ENCODE data around the gene MTG2. TPM values are rescaled to one million over a fixed set of nuclear protein-coding genes. Genes with fewer than 3 reads are reported as not detected.
A peak's percentile ranks its signal among the peaks of the same experiment; 100 is the strongest.

MTG2 gene
- total RNA-seq, 1 donor from 2014 or later, result 24.0 TPM

- Histone ChIP-seq H3K27me3 (ENCODE audit: control insufficient read depth, insufficient read depth, low read length) (no peaks in the 10 kb centered on the region), H3K36me3 (ENCODE audit: control insufficient read depth, insufficient read depth, low read length) (peaks cover 11% of the 10 kb centered on the region), H3K4me3 (ENCODE audit: low read depth, low read length) (no peak overlapping the region)
- TF ChIP-seq CTCF (IDR thresholded peaks at IDR 0.05; ENCODE audit: insufficient read depth, low read length, severe bottlenecking), result no peak
- no peak for FAIRE-seq
- DNase-seq (ENCODE audit: low read depth), result no peak
These were observed 4.3 kb upstream of the MTG2 start for GRCh38 chr20:62178316-62179161.

- no peaks in the 10 kb centered on the region for H3K27me3 ChIP-seq (ENCODE audit: control insufficient read depth, insufficient read depth, low read length)
- TF ChIP-seq CTCF (IDR thresholded peaks at IDR 0.05; ENCODE audit: insufficient read depth, low read length, severe bottlenecking), result no peak
- FAIRE-seq, result no peak
- no peak overlapping the region for H3K4me3 ChIP-seq (ENCODE audit: low read depth, low read length)
- peaks cover 11% of the 10 kb centered on the region for H3K36me3 ChIP-seq (ENCODE audit: control insufficient read depth, insufficient read depth, low read length)
- no peak for DNase-seq (ENCODE audit: low read depth)
These were observed 3.7 kb upstream of the MTG2 start for GRCh38 chr20:62179162-62179504.

- FAIRE-seq, result no peak
- Histone ChIP-seq H3K4me3 (ENCODE audit: low read depth, low read length) (no peak overlapping the region), H3K36me3 (ENCODE audit: control insufficient read depth, insufficient read depth, low read length) (peaks cover 2% of the 10 kb centered on the region)
These were observed 1.0 kb upstream of the MTG2 start for GRCh38 chr20:62181808-62182207.

GRCh38 chr20:62183426-62184142 is 756 bp downstream of the MTG2 start:
- Histone ChIP-seq H3K36me3 (ENCODE audit: control insufficient read depth, insufficient read depth, low read length) (no peaks in the 10 kb centered on the region), H3K27me3 (ENCODE audit: control insufficient read depth, insufficient read depth, low read length) (no peaks in the 10 kb centered on the region), H3K4me3 (ENCODE audit: low read depth, low read length) (peak overlapping the region; percentile 74)
- FAIRE-seq (no peak), DNase-seq (ENCODE audit: low read depth) (no peak)
- no peak for TF ChIP-seq CTCF (IDR thresholded peaks at IDR 0.05; ENCODE audit: insufficient read depth, low read length, severe bottlenecking)

More at GRCh38 chr20:62181808-62182207, 1.0 kb upstream of the MTG2 start:
- DNase-seq (ENCODE audit: low read depth), result no peak
- no peak for TF ChIP-seq CTCF (IDR thresholded peaks at IDR 0.05; ENCODE audit: insufficient read depth, low read length, severe bottlenecking)
- no peaks in the 10 kb centered on the region for H3K27me3 ChIP-seq (ENCODE audit: control insufficient read depth, insufficient read depth, low read length)

- H3K36me3 ChIP-seq (ENCODE audit: control insufficient read depth, insufficient read depth, low read length), result peaks cover 1% of the 10 kb centered on the region
- no peak for TF ChIP-seq CTCF (IDR thresholded peaks at IDR 0.05; ENCODE audit: insufficient read depth, low read length, severe bottlenecking)
- H3K4me3 ChIP-seq (ENCODE audit: low read depth, low read length), result no peak overlapping the region
- FAIRE-seq (no peak), DNase-seq (ENCODE audit: low read depth) (no peak)
- no peaks in the 10 kb centered on the region for H3K27me3 ChIP-seq (ENCODE audit: control insufficient read depth, insufficient read depth, low read length)
These were observed 3.2 kb downstream of the MTG2 start for GRCh38 chr20:62186096-62186426.

Data from bronchial epithelial cell (primary cell).